ENCODE results near the gene PXMP2.

DNA sequence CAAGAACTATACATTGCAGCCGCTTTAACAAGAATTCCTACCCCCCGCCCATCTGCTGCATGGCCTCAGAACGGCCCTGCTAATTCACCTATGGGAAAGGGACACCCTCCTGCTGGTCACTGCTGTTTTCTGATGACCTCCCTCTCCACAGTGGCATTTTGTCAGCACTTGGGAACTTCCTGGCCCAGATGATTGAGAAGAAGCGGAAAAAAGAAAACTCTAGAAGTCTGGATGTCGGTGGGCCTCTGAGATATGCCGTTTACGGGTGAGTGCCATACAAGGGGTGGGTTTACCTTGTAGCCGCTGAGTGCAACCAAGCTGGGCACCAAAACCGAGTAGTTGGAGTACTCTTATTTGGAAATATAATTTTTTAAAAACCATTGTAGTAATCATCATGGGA is 2.7 kb downstream of the PXMP2 start:
- TF ChIP-seq, protein P1, sequence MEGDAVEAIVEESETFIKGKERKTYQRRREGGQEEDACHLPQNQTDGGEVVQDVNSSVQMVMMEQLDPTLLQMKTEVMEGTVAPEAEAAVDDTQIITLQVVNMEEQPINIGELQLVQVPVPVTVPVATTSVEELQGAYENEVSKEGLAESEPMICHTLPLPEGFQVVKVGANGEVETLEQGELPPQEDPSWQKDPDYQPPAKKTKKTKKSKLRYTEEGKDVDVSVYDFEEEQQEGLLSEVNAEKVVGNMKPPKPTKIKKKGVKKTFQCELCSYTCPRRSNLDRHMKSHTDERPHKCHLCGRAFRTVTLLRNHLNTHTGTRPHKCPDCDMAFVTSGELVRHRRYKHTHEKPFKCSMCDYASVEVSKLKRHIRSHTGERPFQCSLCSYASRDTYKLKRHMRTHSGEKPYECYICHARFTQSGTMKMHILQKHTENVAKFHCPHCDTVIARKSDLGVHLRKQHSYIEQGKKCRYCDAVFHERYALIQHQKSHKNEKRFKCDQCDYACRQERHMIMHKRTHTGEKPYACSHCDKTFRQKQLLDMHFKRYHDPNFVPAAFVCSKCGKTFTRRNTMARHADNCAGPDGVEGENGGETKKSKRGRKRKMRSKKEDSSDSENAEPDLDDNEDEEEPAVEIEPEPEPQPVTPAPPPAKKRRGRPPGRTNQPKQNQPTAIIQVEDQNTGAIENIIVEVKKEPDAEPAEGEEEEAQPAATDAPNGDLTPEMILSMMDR (IDR thresholded peaks at IDR 0.05), result no peak
- no peak for TF ChIP-seq POLR2A (IDR thresholded peaks at IDR 0.05)
